ENCODE data around the gene CREBBP.

CREBBP gene

GRCh38 chr16:3797904-3798811 lies 82.4 kb downstream of the CREBBP start:
- DNase-seq (ENCODE audit: low spot score) = no peak

GRCh38 chr16:3797473-3797872 lies 83.0 kb downstream of the CREBBP start:
- DNase-seq (ENCODE audit: low spot score) = no peak

- peak; percentile 36 for DNase-seq (ENCODE audit: low spot score)
Observed at GRCh38 chr16:3793161-3793576, 87.3 kb downstream of the CREBBP start.

GRCh38 chr16:3792472-3793012 lies 88.0 kb downstream of the CREBBP start:
- DNase-seq (ENCODE audit: low spot score) = no peak

- no peak for DNase-seq (ENCODE audit: low spot score)
Observed at GRCh38 chr16:3791701-3792100, 88.8 kb downstream of the CREBBP start.

- DNase-seq (ENCODE audit: low spot score) = no peak
Observed at GRCh38 chr16:3789375-3790099, 91.0 kb downstream of the CREBBP start.

GRCh38 chr16:3788711-3789374 lies 91.7 kb downstream of the CREBBP start:
- no peak for DNase-seq (ENCODE audit: low spot score)

GRCh38 chr16:3787924-3788661 lies 92.4 kb downstream of the CREBBP start:
- no peak for DNase-seq (ENCODE audit: low spot score)

GRCh38 chr16:3785413-3785812 lies 95.1 kb downstream of the CREBBP start:
- DNase-seq (ENCODE audit: low spot score) = no peak

- DNase-seq (ENCODE audit: low spot score) = no peak
Observed at GRCh38 chr16:3783516-3783915, 97.0 kb downstream of the CREBBP start.

GRCh38 chr16:3782566-3782965 lies 97.9 kb downstream of the CREBBP start:
- DNase-seq (ENCODE audit: low spot score) = no peak

GRCh38 chr16:3781421-3781820 lies 99.1 kb downstream of the CREBBP start:
- no peak for DNase-seq (ENCODE audit: low spot score)

GRCh38 chr16:3780570-3780969 lies 99.9 kb downstream of the CREBBP start:
- DNase-seq (ENCODE audit: low spot score) = no peak

- no peak for DNase-seq (ENCODE audit: low spot score)
Observed at GRCh38 chr16:3776316-3776715, 104.2 kb downstream of the CREBBP start.

- DNase-seq (ENCODE audit: low spot score) = no peak
Observed at GRCh38 chr16:3774819-3775218, 105.7 kb downstream of the CREBBP start.

- DNase-seq (ENCODE audit: low spot score) = peak; percentile 52
Observed at GRCh38 chr16:3774156-3774767, 106.3 kb downstream of the CREBBP start.

- DNase-seq (ENCODE audit: low spot score) = no peak
Observed at GRCh38 chr16:3773663-3774062, 106.8 kb downstream of the CREBBP start.

- no peak for DNase-seq (ENCODE audit: low spot score)
Observed at GRCh38 chr16:3771513-3771912, 109.0 kb downstream of the CREBBP start.

- DNase-seq (ENCODE audit: low spot score) = no peak
Observed at GRCh38 chr16:3770530-3770929, 110.0 kb downstream of the CREBBP start.

- no peak for DNase-seq (ENCODE audit: low spot score)
Observed at GRCh38 chr16:3769942-3770341, 110.6 kb downstream of the CREBBP start.

GRCh38 chr16:3769013-3769412 lies 111.5 kb downstream of the CREBBP start:
- no peak for DNase-seq (ENCODE audit: low spot score)
